ENCODE results near the gene NID2.

Gene NID2

DNA sequence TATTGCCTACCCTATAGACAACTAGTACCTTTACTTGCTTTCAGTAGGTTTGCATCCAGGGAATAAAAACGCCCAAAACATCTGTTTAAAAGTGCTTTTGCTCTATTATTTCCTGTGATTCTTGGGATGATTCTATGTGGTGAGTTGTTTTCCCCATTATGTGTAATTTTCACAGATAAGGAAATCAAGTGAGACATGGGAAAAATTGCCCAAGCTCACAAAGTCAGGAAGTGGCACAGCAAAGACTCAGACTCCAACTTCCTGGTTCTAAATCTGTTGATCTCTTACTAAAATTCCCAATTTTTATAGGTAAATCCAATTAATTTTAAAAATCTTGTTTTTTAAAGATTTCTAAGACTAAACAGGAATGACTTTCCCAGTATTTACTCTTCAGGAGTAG lies 39.0 kb downstream of the NID2 start:
- no peak for DNase-seq (ENCODE audit: low read depth in 2 of 2)

DNA sequence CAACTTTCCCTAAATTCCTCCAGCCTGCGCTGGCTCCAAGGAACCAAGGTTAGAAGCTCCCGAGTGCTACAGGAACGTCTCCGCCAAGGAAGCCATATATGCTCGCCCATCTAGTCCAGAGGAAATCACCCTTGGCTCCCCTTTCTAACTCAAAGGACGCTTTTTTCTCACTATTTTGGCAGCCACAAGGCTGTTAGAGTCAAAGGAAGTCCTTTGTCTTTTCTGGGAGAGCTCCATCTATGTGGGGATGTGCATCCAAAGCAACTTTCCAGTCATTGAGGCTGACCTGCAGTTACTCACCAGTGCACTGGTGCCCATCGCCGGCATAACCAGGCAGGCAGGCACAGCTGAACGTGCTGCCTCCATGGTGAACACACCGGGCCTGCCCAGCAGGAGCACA lies 42.0 kb downstream of the NID2 start:
- DNase-seq (ENCODE audit: low read depth in 2 of 2), result no peak

- DNase-seq (ENCODE audit: low read depth in 2 of 2), result no peak
Measured at GRCh38 chr14:52026017-52026660, 42.7 kb downstream of the NID2 start.

- peak; percentile 81 to 82 for DNase-seq (ENCODE audit: low read depth in 2 of 2)
Measured at GRCh38 chr14:52025310-52025709, 43.5 kb downstream of the NID2 start.

GRCh38 chr14:52023518-52023917 lies 45.3 kb downstream of the NID2 start:
- peak; percentile 56 to 64 for DNase-seq (ENCODE audit: low read depth in 2 of 2)

- no peak for DNase-seq (ENCODE audit: low read depth in 2 of 2)
Measured at GRCh38 chr14:52021957-52022600, 46.8 kb downstream of the NID2 start.

DNA sequence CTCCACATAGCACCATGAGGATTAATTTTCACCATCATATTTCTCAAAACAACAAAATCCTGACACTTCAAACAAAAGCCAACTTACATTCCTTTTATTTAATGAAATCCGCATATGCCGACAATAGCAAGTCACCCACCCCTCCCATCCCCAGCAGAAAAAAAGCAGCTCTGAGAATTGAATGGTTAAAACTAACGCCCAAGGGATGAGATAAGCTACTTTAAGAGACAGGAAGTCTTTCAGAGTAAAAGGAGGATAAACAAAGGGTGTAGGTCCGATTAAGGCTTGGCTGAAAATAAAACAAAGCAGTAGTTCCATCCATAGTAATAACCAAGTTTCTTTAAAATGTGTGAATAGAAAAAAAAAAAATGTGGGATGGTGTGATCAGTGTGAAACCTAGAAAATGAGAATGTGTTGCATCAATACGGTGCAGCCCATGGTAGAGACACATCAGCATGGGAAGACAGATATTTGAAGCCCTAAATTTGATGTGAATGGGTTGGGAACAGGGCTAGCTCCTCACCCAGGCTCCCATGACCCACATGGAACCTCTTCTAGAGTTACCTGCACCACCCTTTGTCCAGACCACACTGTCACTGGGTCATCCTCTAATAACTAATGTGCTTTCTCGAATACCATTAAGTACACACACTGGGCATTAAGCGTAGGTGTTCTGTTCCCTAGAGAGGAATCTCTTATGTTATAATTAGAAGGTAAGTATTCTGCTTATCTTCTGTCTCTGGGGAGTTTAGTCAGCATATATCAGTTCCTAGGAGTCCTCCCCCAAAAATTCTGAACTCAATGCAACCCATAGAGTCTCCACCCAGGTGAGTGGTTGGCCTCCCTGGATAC lies 47.8 kb downstream of the NID2 start:
- DNase-seq (ENCODE audit: low read depth in 2 of 2), result no peak

- no peak for DNase-seq (ENCODE audit: low read depth in 2 of 2)
Measured at GRCh38 chr14:52020161-52020714, 48.6 kb downstream of the NID2 start.

- DNase-seq (ENCODE audit: low read depth in 2 of 2), result no peak
Measured at GRCh38 chr14:52018970-52019369, 49.9 kb downstream of the NID2 start.

DNA sequence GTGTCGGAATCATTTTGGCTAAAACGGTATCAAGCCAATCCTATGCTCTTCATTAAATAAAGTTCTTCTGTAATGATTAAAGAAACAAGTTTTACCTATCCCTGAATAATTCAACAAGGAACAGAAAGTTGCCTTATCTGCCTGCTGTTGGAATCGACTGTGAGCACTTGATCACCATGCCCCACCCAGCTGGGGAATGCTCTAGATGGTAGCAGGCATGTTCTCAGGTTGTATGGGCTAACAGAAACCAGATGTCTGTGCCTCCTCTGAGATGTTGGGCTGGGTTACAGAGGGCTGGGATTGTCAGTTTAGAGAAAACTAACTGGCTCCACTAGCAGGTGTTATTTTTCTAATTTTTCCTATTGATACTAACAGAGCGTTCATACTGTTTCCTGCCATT lies 50.6 kb downstream of the NID2 start:
- no peak for DNase-seq (ENCODE audit: low read depth in 2 of 2)

GRCh38 chr14:52015411-52016030 lies 53.3 kb downstream of the NID2 start:
- no peak for DNase-seq (ENCODE audit: low read depth in 2 of 2)

- DNase-seq (ENCODE audit: low read depth in 2 of 2), result no peak
Measured at GRCh38 chr14:52014601-52015267, 54.1 kb downstream of the NID2 start.

DNA sequence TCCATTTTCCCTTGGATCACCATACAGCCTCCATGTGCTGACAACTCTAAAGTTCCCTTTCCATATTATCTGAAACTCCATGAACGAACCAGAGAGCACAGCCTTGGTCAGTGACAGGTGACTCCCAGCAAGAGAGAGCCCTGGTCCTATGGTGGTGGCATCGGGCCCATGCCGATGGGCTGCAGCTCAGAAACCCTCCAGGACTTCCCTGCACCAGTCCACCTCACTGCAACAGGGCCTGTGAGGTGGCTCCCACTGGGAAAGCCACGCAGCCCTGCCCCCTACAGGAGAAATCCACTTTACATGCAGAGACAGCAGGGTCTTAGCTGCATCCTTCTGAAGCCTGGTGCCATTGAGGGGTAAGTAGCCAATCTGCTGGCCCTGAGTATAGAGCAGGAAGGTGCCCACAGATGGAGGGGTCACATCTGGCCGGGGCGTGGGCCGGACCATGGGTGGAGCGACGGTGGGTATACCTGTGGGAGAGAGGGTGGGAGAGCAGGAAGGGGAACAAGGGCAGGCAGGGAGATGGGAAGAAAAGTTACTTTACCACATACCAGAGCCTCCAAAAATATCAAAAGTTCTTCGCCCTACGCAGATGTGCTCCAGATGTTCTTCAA lies 54.8 kb downstream of the NID2 start:
- no peak for DNase-seq (ENCODE audit: low read depth in 2 of 2)

GRCh38 chr14:52012635-52013034 lies 56.2 kb downstream of the NID2 start:
- DNase-seq (ENCODE audit: low read depth in 2 of 2), result no peak

- DNase-seq (ENCODE audit: low read depth in 2 of 2), result no peak
Measured at GRCh38 chr14:52011523-52011922, 57.3 kb downstream of the NID2 start.

DNA sequence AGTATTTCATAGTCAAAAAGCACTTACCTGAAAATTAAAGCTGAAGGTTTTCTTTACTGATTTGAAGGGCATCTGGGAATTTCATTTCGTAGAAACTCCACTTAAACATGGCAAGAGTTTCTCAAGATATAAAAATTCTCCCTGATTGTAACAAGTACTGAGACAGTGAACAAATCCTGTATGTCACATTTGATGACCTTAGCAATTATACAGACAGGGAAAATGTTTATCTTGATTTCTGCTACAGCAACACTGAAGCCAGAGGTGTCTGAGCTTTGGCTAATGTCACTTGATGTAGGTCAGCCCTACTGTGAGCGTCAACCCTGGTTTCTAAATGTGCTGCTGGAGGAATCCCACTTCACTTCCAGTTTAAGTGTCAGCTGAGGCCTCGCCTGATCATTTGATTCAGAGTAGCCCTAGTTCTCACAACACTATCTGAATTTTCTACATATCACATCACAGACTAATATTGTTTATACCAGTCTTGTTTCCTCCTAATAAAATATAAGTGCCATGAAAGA lies 58.6 kb downstream of the NID2 start:
- no peak for DNase-seq (ENCODE audit: low read depth in 2 of 2)

- no peak for DNase-seq (ENCODE audit: low read depth in 2 of 2)
Measured at GRCh38 chr14:52008136-52008535, 60.7 kb downstream of the NID2 start.

DNA sequence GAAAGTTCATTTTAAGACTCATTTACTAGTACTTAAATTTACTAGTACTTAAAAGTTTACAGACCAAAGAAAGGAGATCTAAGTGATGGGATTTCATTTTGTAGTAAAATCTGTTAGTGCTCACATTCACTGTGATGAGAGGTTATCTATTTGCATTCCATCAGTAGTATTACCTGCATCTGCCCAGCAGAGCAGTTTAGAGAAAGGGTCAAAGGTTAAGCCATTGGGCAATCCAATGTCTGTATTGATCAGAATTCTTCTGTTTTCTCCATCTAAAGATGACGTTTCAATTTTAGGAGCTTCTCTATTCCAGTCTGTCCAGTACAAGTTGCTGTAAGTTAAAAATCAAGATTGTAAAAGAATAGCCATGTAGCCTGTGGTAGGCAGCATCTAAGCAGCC lies 61.2 kb downstream of the NID2 start:
- DNase-seq (ENCODE audit: low read depth in 2 of 2), result no peak

GRCh38 chr14:52007211-52007610 lies 61.6 kb downstream of the NID2 start:
- no peak for DNase-seq (ENCODE audit: low read depth in 2 of 2)

- DNase-seq (ENCODE audit: low read depth in 2 of 2), result no peak
Measured at GRCh38 chr14:52006361-52006760, 62.5 kb downstream of the NID2 start.

- DNase-seq (ENCODE audit: low read depth in 2 of 2), result no peak
Measured at GRCh38 chr14:52005625-52006024, 63.2 kb downstream of the NID2 start.

Measured in fibroblast of skin of left biceps (primary cell).